ENCODE results near the gene KRTAP4-7. TPM values are rescaled to one million over a fixed set of nuclear protein-coding genes. Genes with fewer than 3 reads are reported as not detected.

KRTAP4-7 gene
- total RNA-seq, 1 experiment from 2014 or later = not detected

DNA sequence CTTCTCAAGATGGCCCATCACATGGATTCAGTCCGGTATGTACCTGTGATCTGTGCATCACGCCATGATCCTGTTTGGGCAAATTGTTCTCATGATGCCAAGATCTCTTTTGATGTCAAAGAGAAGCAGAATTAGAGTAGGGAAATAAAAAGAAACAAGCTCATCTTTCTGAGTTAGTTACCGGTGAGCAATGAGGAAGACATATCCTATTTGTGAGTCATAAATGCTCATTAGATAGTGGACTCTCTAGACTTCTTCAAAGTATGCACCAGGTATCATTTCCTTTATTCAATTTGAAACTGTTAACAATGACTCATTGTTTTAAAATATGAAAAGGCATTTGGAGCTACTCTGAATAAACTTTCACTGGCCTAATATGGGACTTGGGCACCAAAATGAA, 48.0 kb downstream of the KRTAP4-7 start:
- no peak overlapping the region for H2AFZ ChIP-seq (ENCODE audit: low read depth, low read length, poor library complexity, severe bottlenecking)
- no peak overlapping the region for H3K4me3 ChIP-seq (replicated peaks in 1 of 2; ENCODE audit: low read depth in 1 of 2, low read length in 2 of 2)
- H3K9me2 ChIP-seq (ENCODE audit: insufficient read depth) = no peaks in the 10 kb centered on the region
- ChIA-PET POLR2A (no interaction called here), RAD21 (ENCODE audit: low non-redundant PET in 1 of 2, low total read pairs in 2 of 2, uncharacterized antibody in 2 of 2, unreplicated experiment in 2 of 2) (no interaction called here), CTCF (interaction anchor here (1.5 kb wide), 1 partner anchor 222 kb away, joined by 3 read pairs; no protein-coding TSS in a partner anchor)
- peak; percentile 77 for DNase-seq (ENCODE audit: low read depth, low spot score)
- H3K79me2 ChIP-seq (ENCODE audit: insufficient read depth, low read length) = no peaks in the 10 kb centered on the region
- peaks cover 0 to 17% of the 10 kb centered on the region in 2 experiments; a peak in 2 of 4 replicates for H3K36me3 ChIP-seq (ENCODE audit: control insufficient read depth in 1 of 2, insufficient read depth in 2 of 2, low read length in 2 of 2)
- ATAC-seq = peak; percentile 91
- peak overlapping the region; percentile 41 for H3K9ac ChIP-seq (ENCODE audit: low read length)
- peak overlapping the region; percentile 39 for H3K4me2 ChIP-seq (ENCODE audit: low read length)
- BruUV-seq (replicated peaks) = no TSS peak
- no peaks in the 10 kb centered on the region for H4K20me1 ChIP-seq (ENCODE audit: insufficient read depth)
- peaks cover 0 to 4% of the 10 kb centered on the region in 2 experiments; a peak in 1 of 4 replicates for H3K9me3 ChIP-seq (ENCODE audit: control insufficient read depth in 1 of 2, insufficient read depth in 1 of 2, low read depth in 1 of 2, low read length in 2 of 2)
- intact Hi-C loops (cut with micrococcal nuclease) = no loop called here
- no peaks in the 10 kb centered on the region for H3K27me3 ChIP-seq (ENCODE audit: insufficient read depth, low read length)
- H3K27ac ChIP-seq (ENCODE audit: low read depth, low read length) = peak overlapping the region; percentile 73; the same call in 1 of the 2 replicates
- peaks cover 3 to 31% of the 10 kb centered on the region in 2 experiments; a peak in 2 of 4 replicates for H3K4me1 ChIP-seq (ENCODE audit: control insufficient read depth in 1 of 2, insufficient read depth in 2 of 2, low read length in 2 of 2)
- TF ChIP-seq EGR1 (IDR thresholded peaks at IDR 0.05; ENCODE audit: low read depth) = no peak
- peak; percentile 54 for TF ChIP-seq ELF1 (IDR thresholded peaks at IDR 0.05; ENCODE audit: borderline replicate concordance, low read depth)
- peak; percentile 29; the same call in 1 of the 2 replicates for TF ChIP-seq RAD21 (IDR thresholded peaks at IDR 0.05; ENCODE audit: low read depth)
- peak; percentile 50; the same call in 1 of the 2 replicates for TF ChIP-seq MAX (IDR thresholded peaks at IDR 0.05)
- no peak for TF ChIP-seq ZFX (IDR thresholded peaks at IDR 0.05)
- TF ChIP-seq POLR2A (IDR thresholded peaks at IDR 0.05; ENCODE audit: borderline replicate concordance, extremely low read depth, insufficient read depth, insufficient read length) = no peak
- no peak for TF ChIP-seq YY1 (IDR thresholded peaks at IDR 0.05; ENCODE audit: extremely low read depth, insufficient replicate concordance, low read depth, low read length)
- peak; percentile 97 for TF ChIP-seq JUND (IDR thresholded peaks at IDR 0.05)
- TF ChIP-seq, protein P1, sequence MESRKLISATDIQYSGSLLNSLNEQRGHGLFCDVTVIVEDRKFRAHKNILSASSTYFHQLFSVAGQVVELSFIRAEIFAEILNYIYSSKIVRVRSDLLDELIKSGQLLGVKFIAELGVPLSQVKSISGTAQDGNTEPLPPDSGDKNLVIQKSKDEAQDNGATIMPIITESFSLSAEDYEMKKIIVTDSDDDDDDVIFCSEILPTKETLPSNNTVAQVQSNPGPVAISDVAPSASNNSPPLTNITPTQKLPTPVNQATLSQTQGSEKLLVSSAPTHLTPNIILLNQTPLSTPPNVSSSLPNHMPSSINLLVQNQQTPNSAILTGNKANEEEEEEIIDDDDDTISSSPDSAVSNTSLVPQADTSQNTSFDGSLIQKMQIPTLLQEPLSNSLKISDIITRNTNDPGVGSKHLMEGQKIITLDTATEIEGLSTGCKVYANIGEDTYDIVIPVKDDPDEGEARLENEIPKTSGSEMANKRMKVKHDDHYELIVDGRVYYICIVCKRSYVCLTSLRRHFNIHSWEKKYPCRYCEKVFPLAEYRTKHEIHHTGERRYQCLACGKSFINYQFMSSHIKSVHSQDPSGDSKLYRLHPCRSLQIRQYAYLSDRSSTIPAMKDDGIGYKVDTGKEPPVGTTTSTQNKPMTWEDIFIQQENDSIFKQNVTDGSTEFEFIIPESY (IDR thresholded peaks at IDR 0.05; ENCODE audit: extremely low read depth, insufficient replicate concordance, low read length) = peak; percentile 48
- peak; percentile 49; the same call in 1 of the 2 replicates for TF ChIP-seq POLR2AphosphoS5 (IDR thresholded peaks at IDR 0.05; ENCODE audit: low read depth, low read length)
- no peak for TF ChIP-seq ZNF274 (IDR thresholded peaks at IDR 0.05; ENCODE audit: low read depth, low read length)
- TF ChIP-seq, protein P2, sequence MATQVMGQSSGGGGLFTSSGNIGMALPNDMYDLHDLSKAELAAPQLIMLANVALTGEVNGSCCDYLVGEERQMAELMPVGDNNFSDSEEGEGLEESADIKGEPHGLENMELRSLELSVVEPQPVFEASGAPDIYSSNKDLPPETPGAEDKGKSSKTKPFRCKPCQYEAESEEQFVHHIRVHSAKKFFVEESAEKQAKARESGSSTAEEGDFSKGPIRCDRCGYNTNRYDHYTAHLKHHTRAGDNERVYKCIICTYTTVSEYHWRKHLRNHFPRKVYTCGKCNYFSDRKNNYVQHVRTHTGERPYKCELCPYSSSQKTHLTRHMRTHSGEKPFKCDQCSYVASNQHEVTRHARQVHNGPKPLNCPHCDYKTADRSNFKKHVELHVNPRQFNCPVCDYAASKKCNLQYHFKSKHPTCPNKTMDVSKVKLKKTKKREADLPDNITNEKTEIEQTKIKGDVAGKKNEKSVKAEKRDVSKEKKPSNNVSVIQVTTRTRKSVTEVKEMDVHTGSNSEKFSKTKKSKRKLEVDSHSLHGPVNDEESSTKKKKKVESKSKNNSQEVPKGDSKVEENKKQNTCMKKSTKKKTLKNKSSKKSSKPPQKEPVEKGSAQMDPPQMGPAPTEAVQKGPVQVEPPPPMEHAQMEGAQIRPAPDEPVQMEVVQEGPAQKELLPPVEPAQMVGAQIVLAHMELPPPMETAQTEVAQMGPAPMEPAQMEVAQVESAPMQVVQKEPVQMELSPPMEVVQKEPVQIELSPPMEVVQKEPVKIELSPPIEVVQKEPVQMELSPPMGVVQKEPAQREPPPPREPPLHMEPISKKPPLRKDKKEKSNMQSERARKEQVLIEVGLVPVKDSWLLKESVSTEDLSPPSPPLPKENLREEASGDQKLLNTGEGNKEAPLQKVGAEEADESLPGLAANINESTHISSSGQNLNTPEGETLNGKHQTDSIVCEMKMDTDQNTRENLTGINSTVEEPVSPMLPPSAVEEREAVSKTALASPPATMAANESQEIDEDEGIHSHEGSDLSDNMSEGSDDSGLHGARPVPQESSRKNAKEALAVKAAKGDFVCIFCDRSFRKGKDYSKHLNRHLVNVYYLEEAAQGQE (IDR thresholded peaks at IDR 0.05; ENCODE audit: low read depth) = no peak
- peak; percentile 92; the same call in 1 of the 2 replicates for TF ChIP-seq CBX3 (IDR thresholded peaks at IDR 0.05; ENCODE audit: low read depth)
- TF ChIP-seq, protein P3, sequence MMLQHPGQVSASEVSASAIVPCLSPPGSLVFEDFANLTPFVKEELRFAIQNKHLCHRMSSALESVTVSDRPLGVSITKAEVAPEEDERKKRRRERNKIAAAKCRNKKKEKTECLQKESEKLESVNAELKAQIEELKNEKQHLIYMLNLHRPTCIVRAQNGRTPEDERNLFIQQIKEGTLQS (IDR thresholded peaks at IDR 0.05) = no peak; the same call in 1 of the 2 replicates
- TF ChIP-seq, protein P4, sequence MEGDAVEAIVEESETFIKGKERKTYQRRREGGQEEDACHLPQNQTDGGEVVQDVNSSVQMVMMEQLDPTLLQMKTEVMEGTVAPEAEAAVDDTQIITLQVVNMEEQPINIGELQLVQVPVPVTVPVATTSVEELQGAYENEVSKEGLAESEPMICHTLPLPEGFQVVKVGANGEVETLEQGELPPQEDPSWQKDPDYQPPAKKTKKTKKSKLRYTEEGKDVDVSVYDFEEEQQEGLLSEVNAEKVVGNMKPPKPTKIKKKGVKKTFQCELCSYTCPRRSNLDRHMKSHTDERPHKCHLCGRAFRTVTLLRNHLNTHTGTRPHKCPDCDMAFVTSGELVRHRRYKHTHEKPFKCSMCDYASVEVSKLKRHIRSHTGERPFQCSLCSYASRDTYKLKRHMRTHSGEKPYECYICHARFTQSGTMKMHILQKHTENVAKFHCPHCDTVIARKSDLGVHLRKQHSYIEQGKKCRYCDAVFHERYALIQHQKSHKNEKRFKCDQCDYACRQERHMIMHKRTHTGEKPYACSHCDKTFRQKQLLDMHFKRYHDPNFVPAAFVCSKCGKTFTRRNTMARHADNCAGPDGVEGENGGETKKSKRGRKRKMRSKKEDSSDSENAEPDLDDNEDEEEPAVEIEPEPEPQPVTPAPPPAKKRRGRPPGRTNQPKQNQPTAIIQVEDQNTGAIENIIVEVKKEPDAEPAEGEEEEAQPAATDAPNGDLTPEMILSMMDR (IDR thresholded peaks at IDR 0.05 in 2 of 3, conservative IDR thresholded peaks at IDR 0.05 in 1 of 3; ENCODE audit: borderline replicate concordance in 1 of 3, insufficient read depth in 1 of 3, low read depth in 2 of 3, low read length in 2 of 3) = no peak
- TF ChIP-seq TCF7L2 (IDR thresholded peaks at IDR 0.05; ENCODE audit: borderline replicate concordance, extremely low read depth, insufficient read depth, insufficient read length) = peak; percentile 87
- peak; percentile 74; the same call in 1 of the 2 replicates for TF ChIP-seq SIN3A (IDR thresholded peaks at IDR 0.05; ENCODE audit: low read depth)
- peak; percentile 95 for TF ChIP-seq SP1 (IDR thresholded peaks at IDR 0.05; ENCODE audit: low read depth)
- peak; percentile 79; the same call in 1 of the 2 replicates for TF ChIP-seq CEBPB (IDR thresholded peaks at IDR 0.05; ENCODE audit: low read depth)
- peak; percentile 96 for TF ChIP-seq FOSL1 (IDR thresholded peaks at IDR 0.05; ENCODE audit: low read depth)

All from HCT116 (cell line).